Cerebellar cortex (tissue), 1 donor: Measurements from ENCODE around the gene BAMBI.
A peak's percentile ranks its signal among the peaks of the same experiment; 100 is the strongest.

Experiments used
- DNase-seq: peaks from one replicate; pipeline ENCODE4 v3.0.0-alpha.2; 2015; ENCODE audit warnings: low spot score

BAMBI gene

DNA sequence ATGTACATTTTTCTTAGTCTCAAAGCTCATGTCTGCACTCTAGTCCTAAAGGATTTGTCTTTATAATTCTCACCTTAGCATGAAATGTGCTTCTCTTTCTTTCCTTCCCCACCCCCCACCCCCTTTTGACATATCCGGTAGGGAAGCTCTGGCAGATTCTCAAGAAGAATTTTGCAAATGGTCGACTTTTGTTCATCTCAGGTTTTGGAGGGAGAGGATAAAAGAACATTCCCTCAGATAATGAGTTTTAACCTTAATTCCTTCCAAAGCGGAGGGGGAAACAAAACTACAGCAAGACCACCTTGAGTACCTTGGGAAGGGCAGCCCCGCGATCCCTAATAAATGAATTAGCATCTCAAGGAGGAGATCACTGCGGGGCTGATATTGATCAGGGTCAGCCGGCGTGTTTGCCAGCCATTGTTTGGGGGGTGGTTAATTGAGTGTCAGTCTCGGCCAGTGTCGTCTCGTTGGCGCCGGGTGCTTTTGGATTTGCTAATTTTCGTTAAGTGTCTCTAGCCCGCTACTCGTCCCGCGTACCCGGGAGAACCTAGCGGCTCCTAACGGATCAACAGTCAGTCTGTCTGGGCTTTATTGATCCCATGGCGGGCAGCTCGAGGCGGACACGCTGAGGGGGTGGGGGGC, 874 bp upstream of the BAMBI start:
- DNase-seq: peak; percentile 66

DNA sequence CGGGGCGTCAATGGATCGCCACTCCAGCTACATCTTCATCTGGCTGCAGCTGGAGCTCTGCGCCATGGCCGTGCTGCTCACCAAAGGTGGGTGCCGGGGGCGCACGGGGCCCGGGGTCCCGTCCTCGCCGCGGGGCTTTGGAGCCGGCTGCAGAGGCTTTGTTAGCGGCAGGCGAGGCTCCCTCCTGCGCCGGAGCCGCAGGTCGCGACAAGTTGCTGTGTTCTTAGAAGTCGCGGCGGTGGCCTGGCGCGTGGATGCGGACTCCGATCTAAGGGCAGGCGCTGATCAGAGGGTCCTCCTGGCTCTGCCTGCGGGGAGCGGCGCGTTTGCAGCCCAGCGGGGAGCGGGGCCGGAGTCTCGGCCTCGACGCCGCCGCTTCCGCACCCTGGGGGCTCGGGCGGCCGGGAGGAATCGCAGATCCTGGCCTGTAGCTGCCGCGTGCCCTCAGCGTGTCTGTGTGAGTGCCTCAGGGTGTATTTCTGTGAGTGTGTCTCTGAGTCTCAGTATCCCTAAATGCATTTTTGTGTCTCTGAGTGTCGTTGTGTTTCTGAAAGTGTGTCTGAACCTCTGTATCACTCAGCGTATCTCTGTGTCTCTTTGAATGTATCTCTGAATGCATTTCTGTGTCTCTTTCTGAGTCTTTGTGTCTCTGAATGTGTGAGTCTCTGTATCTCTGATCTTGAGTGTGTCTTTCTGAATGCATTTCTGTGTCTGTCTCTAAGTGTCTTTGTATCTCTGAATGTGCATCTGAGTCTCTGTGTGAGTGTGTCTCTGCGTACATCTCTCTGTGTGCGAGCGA, 766 bp downstream of the BAMBI start:
- DNase-seq: no peak

DNA sequence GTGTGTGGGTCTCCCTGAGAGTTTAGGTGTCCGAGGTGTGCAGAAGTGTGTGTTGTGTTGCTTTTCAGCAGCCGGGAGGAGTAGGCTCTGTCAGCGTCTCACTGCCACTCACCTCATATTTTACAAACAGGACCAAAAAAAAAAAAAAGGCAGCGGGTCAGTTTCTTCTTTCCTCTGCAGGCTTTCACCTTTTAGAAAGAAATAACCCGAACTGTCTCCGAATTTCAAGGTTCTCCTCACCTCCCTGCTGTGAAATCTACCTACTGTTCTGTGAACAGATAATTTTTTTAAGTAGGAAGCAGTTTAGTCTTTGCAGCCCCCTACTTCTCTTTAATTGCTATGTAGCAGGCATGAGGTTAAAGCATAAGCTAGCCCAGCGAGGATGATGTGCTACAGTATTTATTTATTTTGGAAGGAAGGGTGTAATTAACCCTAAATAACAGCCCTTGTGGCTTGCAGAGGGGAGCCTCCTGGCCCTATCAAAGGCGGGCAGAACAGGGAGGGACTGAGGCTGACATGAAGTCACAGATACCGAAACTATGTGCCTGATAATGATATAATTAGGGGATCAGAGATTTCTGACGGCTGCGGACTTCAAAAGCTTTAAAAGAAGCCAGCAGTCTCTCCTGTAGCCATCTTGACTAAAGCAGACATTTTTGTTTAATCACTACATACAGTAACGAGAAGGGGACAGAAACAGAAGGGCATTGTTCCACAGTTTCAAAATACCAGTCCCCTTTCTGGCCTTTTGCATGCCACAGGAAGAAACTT, 1.6 kb downstream of the BAMBI start:
- no peak for DNase-seq

DNA sequence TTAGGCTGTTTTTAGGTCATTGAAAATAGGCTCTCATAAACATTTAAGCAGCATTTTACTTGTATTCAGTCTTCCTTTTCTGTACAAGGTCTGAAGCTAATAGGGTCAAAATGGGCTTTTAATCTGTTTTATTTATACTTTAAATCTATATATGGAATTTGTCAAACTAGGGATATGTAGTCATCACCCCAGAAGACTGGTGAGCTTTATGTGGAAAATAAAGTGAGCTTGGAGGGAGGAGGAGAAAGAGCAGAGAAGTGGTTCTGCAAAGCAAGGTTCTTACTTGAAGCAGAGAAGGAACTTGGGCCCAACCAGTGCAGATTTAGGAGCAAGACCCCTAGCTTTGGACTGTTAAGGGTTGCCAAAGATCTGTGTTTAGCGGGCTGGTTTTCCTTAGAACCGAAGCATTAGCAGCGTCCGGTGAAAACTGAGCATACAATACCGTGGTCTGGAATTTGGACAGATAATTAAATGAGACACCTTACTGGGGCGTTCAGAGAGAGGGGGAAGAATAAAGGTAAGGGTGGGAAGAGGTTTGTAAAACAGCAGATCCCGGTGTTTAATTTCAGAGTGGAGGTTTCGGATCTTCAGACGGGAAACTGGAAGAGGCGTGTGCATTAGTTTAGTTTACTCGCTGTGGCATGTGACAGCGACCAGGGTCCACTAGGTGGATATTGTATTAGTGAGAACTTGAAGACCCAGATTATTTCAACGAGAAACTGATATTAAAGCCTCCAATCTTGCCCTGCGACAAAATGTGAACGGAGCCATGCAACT, 2.4 kb downstream of the BAMBI start:
- no peak for DNase-seq

DNA sequence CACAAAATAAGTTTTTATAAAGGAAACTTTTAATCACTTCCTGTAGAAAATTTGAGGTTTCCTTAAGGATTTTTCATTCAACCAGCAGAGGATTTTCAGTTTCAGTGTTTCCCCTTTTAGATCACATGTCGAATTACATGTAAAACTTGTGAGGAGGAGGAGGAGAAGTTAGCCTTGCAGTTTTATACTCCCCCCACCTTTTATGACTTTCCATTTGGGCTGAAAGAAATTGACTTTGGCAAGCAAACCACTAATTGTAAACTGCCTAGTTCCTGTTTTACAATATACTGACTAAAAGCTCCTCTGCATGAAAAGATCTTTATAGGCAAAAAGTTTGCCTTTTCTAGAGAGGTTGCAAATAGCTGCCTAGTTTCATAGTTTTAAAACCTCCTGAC, 3.0 kb downstream of the BAMBI start:
- no peak for DNase-seq

DNA sequence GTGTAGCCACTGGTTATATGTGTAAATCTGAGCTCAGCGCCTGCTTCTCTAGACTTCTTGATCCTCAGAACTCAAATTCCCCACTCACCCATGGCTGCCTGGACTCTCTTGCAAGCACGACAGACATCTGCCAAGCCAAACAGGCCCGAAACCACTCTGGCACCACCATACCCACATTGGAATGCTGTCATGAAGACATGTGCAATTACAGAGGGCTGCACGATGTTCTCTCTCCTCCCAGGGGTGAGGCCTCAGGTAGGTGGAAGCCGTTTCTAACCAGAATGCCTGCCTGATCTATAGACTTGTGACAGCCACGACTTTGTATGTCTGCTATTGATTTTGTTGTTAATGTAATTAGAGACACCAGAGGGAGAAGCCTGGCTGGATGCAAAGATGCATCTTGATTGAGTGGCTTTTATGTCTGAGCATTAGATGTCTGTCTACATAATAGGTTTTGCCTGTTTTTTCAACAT, 4.0 kb downstream of the BAMBI start:
- no peak for DNase-seq

DNA sequence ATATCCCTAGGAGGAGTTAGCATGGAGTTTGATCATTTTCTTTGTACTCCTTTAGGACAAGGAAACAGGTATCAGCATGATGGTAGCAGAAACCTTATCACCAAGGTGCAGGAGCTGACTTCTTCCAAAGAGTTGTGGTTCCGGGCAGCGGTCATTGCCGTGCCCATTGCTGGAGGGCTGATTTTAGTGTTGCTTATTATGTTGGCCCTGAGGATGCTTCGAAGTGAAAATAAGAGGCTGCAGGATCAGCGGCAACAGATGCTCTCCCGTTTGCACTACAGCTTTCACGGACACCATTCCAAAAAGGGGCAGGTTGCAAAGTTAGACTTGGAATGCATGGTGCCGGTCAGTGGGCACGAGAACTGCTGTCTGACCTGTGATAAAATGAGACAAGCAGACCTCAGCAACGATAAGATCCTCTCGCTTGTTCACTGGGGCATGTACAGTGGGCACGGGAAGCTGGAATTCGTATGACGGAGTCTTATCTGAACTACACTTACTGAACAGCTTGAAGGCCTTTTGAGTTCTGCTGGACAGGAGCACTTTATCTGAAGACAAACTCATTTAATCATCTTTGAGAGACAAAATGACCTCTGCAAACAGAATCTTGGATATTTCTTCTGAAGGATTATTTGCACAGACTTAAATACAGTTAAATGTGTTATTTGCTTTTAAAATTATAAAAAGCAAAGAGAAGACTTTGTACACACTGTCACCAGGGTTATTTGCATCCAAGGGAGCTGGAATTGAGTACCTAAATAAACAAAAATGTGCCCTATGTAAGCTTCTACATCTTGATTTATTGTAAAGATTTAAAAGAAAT, 4.8 kb downstream of the BAMBI start:
- no peak for DNase-seq

DNA sequence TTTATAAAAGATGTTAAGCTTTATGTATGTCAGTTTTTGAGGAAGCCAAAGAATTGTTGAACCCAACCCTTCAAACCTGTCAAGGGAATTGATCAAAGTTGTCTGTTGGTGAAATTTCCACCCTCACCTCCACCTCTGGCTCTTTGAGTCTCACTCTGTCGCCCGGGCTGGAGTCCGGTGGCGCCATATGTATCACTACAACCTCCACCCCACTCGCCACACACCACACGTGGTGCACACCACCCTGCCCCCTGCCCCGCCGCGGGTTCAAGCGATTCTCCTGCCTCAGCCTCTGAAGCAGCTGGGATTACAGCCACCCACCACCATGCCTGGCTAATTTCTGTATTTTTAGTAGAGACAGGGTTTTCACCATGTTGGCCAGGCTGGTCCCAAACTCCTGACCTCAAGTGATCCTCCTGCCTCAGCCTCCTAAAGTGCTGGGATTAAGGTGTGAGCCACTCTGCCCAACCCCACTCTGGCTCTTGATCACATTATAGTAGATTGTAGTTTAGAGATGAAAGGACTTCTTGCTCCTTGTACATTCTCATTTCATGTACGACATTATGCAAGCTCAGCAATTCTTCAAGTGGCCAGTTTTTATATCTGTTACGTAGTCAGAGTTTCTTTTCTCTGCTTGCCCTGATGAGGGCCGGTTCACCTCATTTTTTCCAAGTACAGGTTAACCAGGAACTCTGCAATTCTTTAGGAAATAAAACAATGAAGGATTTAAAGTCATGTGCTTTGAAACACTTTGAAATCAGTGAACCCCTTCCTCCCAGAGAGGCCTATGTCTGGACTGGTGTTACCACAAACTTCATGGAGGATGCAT, 7.0 kb downstream of the BAMBI start:
- peak; percentile 81 for DNase-seq

DNA sequence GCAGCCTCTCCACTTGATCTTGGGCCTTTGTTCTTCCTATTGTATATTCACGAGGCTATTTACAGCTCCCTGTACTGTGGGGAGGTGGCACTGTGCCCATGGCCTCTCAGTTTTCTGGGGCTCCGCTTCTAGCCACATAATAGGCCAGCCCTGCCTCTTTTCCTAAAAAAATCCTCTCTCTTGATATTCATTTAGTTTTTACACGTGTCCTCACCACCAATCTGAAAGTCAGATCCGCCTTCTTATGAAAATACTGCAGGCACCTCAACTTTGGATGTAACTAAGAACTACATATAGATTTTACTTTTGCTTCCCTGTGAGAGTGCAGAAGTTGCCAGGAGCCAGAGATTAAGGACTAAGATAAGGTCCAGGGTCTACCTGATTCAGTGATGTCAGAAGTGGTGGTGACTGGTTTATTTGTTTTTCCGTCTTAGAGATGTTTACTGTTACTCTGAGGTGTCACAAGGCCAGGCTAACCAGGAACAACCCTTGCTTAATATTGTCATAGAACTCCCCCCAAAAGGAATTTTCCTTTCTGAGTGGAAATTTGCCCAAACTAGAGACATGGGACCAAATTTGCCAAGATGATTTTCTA, 7.8 kb downstream of the BAMBI start:
- DNase-seq: peak; percentile 86

DNA sequence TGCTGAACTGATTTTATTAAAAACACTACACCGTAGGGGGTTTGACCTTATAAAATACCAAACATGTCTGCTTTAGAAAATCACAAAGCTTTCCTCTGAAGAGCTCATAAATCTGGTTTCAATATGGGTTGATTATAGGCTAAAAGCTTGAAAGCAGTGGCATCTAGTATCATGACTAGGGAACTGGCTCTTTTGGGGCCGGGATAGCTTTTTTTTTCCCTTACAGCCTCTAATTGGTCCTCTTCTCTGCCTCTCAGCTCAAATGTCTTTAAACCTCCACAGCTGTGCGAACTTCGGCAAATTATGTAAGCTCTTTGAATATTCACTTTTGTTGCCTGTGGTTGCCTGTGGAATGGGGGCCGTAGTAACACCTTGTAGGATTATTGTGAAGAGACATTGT, 8.4 kb downstream of the BAMBI start:
- peak; percentile 84 for DNase-seq

DNA sequence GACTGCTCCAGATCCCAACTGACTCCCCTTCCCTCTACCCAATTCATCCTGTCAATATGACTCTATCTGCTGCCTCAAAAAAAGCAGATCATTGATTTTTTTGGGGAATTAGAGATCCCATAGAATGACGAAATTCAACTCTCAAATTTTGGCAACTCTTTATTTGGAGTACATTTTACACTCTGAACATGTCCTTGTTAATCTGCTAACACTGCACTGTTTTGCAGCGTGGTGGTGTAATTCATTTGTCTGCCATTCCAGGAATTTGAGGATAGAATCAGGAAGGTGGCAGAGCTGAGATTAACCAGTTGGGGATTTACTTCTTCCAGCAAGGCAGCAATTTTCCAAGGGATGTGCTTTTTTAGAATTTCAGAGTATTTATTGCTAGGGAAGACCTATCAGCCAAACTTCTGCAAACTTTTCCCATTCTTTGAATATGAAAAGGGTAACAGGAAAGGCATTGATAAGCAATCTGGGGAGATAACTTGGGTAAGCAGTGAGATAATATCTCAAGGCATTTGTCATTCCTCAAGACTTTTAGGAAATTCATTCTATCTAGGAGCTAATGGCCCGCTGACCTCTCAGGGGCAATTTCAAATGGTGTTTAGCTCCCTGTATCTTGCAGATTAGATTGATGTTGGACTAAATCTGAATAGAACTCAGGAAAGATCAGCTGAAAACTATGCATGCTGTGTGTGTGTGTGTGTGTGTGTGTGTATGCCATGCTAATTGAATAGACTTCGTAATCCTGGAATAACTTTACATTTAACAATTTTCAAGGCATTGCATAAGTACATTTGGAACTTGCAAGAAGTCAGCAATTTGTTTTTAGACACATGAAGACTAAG, 9.7 kb downstream of the BAMBI start:
- peak; percentile 65 for DNase-seq

DNA sequence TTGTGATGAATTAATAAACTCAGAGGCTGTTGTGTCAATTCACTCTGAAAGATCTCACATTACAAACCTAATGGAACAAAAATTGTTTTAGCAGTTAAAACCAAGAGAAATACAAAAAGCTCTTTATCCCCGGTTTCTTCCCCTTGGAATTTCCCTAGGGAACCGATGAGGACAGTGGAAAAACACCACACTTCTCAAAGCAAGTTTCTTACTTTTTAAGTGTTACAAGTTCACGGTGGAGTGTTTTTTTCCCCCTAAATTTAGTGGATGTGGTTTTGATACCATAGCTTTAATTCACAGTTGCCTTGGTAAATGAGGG, 10.3 kb downstream of the BAMBI start:
- no peak for DNase-seq

DNA sequence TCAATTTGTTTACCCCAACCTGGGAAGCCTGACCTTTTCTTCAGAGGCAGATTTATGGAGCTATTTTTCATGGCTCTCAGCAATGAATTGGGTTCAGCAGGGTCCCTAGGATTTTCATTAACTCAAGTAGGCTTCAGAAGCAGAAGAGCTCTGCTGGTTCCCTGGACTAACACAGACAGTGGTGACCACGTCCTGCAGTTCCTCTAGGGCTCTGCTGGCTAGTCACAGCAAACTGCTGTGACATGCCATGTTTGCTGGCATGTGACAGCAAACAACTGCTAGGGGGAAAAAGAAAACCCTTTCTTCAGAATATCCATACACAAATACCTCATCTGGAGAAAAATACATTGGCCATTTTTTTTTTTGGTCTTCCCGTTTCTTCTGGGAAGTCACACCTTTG, 13.2 kb downstream of the BAMBI start:
- no peak for DNase-seq

DNA sequence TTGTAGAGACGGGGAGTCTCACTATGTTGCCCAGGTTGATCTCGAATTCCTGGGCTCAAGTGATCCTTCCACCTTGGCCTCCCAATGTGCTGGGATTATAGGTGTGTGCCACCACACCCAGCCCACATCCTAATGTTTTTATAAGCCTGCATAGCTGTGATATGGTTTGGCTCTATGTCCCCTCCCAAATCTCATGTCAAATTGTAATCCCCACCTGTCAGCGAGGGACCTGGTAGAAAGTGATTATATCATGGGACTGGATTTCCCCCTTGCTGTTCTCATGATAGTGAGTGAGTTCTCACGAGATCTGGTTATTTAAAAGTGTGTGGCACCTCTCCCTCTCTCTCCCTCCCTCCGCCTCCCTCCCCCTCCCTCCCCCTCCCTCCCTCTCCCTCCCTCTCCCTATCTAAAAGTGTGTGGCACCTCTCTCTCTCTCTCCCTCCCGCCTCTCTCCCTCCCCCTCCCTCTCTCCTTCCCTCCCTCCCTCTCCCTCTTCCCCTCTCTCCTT, 13.9 kb downstream of the BAMBI start:
- DNase-seq: no peak

DNA sequence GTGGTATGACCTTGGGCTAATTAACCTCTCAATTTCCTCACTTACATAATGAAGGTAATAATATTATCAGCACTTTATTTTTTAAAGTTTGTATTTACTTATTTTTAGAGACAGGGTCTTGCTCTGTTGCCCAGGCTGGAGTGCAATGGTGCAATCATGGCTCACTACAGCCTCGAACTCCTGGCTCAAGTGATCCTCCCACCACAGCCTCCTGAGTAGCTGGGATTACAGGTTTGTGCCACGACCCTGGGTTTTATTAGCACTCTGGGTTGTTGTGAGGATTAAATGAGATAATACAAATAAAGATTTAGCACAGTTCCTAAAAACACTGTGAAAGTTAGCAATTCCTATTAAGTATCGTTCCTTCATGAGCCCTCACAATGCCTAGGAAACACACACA, 14.7 kb downstream of the BAMBI start:
- no peak for DNase-seq

DNA sequence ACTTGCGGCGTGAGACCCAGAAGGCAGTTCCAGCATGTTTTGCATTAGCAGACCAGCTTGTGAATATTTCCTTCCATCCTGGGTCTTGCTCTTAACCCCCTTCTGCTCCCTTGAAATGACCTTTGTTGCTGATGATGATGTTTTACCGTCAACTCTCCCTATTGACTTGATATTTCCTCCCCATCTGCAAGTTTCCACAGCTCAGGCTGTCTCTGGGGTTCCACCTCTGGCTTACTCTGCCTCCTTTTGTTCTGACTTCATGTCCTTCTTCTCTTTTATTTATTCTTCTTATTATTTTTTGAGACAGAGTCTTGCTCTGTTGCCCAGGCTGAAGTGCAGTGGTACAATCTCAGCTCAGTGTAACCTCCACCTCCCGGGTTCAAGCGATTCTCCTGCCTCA, 17.2 kb downstream of the BAMBI start:
- DNase-seq: no peak

DNA sequence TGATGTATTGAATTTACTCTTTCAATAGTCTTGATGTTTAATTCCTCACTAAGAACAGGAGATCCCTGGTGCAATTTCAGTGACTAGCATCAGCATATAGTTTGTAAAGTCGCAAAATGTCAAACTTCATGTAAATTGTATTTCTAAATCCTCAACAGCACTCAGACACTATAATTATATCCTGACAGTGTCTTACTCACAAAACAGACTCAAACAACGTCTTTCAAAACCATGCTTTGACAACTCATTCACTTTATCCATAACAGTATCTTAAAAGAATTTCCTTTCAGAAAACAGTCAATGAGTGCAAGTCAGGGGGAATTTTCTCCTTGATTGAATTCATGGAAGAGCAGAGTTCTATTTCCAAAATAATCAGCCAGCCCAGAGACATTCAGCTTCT, 20.8 kb downstream of the BAMBI start:
- no peak for DNase-seq

DNA sequence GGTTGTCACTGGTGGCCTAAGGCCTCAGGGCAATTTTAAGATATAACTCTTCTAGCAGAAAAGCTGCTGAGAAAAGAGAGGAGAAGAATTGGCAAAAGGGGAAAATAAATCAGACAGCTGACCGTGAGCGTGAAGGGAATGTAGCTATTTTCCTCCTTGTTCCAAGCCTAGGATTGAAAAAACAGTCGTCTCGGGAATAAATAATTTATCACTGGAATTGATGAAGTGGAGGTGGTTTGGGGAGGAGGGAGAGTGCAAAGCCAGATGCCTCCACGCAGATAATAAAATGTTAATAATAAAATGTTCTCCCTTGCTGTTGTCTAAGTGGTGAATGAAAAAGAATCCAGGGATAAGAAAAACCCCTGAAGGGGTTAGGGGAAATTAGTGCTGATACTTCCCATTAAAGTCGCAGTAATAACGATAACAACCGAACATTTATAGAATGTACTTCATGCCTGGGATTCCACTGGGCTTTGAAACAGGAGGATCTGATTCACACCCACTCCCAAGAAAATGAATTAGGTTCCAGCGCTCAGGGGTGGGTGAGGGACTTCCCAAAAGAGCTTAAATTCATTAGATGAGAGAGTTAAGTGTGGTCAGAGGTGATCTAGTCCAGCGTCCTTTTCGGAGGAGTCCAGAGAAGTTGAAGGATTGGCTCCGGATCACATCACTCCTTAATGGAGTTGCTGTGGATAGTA, 27.3 kb downstream of the BAMBI start:
- DNase-seq: peak; percentile 54
